K562 (cell line): Measurements from ENCODE around the gene BCKDHB. TPM values are rescaled to one million over a fixed set of nuclear protein-coding genes. Genes with fewer than 3 reads are reported as not detected.

Experiments
- DACH1 ChIP-seq: fragments of 450-650 bp; IDR thresholded peaks from 2 replicates; pipeline ENCODE4 v1.6.1; 2018; ENCODE audit not compliant: partially characterized antibody
- GABPA ChIP-seq: fragments of 200-800 bp; sonication (Bioruptor generic); conservative IDR thresholded peaks from 2 replicates; pipeline ENCODE4 v1.6.1; 2016; ENCODE audit warnings: low read depth, missing genetic modification characterization, missing compliant biosample characterization
- LCOR ChIP-seq: sonication (generic); formaldehyde crosslinking; IDR thresholded peaks from 2 replicates; pipeline ENCODE4 v1.8.0; 2022; ENCODE audit warnings: mild to moderate bottlenecking, missing genetic modification reagents
- NR2C2 ChIP-seq, 2 experiments: fragments of 200-800 bp in 1 of 2; sonication (Bioruptor generic) in 1 of 2; sonication (generic) in 1 of 2; formaldehyde crosslinking in 1 of 2; IDR thresholded peaks; 2 replicates each; pipeline versions ENCODE4 v1.6.1 to v1.8.0; 2016 to 2022; ENCODE audit warnings: mild to moderate bottlenecking in 1 of 2, missing compliant biosample characterization in 1 of 2, missing genetic modification characterization in 1 of 2, missing genetic modification reagents in 1 of 2
- PML ChIP-seq: IDR thresholded peaks from 2 replicates; pipeline ENCODE4 v1.6.1; 2012; ENCODE audit warnings: low read length, inconsistent platforms
- STAT5A ChIP-seq: IDR thresholded peaks from 2 replicates; pipeline ENCODE4 v1.6.1; 2012; ENCODE audit warnings: low read length, inconsistent platforms, borderline replicate concordance
- ZNF316 ChIP-seq: fragments of 450-650 bp; IDR thresholded peaks from 2 replicates; pipeline ENCODE4 v1.6.1; 2016
- polyA plus RNA-seq, 8 experiments: library from polyadenylated mRNA; depleted of rRNA in 4 of 8; stranded (reverse) in 5 of 8; unstranded in 3 of 8; fragments of >200 nt; fragmentation: Nextera tagmentation in 2 of 8; fragmentation: Illumina TruSeq in 1 of 8; extraction: Ambion mirVana in 2 of 8; extraction: Trizol in 1 of 8; gene quantifications; 2 replicates each; pipeline versions ENCODE4 v1.2.1 to v1.2.3, GENCODE V29; 2011 to 2014; ENCODE audit warnings: inconsistent platforms in 1 of 8, missing spikeins in 1 of 8
- total RNA-seq, 7 experiments: library from RNA; depleted of rRNA in 6 of 7; stranded (reverse); fragments of >200 nt in 6 of 7; fragmentation: Illumina TruSeq in 2 of 7; extraction: Trizol in 2 of 7; gene quantifications; 2 replicates each; pipeline versions ENCODE4 v1.2.1 to v1.2.3, GENCODE V29; 2011 to 2021; ENCODE audit warnings: low replicate concordance in 1 of 7
- TF ChIP-seq, protein P1 (sequence below): fragments of 450-650 bp; IDR thresholded peaks from 2 replicates; pipeline ENCODE4 v1.6.1; 2016; ENCODE audit warnings: mild to moderate bottlenecking, moderate library complexity
- TF ChIP-seq, protein P2 (sequence below): fragments of 450-650 bp; IDR thresholded peaks from 2 replicates; pipeline ENCODE4 v1.6.1; 2017; ENCODE audit warnings: antibody characterized with exemption, mild to moderate bottlenecking
- TF ChIP-seq, protein P3 (sequence below): fragments of 250-450 bp; sonication (Bioruptor Pico); IDR thresholded peaks from 2 replicates; pipeline ENCODE4 v1.8.0; 2021; ENCODE audit warnings: moderate library complexity, mild to moderate bottlenecking, inconsistent platforms

The BCKDHB gene
- total and polyA plus RNA-seq, 9 of the 15 experiments (the other 6 are each of a cell fraction or from before 2014, with no cell fraction given): 4.1 to 23.7 (median 7.5) TPM

DNA sequence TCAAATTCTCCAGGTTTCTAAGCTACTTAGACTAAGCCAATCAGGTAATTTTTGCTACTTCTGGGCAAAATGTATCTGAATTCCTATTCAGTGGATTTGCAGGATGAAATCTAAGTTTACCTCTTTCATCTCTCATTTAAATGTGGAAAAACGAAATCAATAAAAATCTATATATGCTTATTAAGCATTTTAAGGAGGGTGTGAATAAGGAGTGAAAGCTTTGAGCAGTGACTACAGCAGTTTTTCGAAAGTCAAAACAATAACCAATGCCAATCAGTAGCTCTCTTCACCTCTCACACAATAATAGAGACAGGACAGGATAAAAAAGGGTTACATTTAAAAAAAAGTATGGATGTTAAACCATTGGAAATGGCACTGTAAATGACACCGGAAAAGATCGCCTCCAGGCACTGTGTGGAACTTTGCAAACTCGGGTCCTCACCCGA, 476 bp upstream of the BCKDHB start (continued):
- TF ChIP-seq, protein P1, sequence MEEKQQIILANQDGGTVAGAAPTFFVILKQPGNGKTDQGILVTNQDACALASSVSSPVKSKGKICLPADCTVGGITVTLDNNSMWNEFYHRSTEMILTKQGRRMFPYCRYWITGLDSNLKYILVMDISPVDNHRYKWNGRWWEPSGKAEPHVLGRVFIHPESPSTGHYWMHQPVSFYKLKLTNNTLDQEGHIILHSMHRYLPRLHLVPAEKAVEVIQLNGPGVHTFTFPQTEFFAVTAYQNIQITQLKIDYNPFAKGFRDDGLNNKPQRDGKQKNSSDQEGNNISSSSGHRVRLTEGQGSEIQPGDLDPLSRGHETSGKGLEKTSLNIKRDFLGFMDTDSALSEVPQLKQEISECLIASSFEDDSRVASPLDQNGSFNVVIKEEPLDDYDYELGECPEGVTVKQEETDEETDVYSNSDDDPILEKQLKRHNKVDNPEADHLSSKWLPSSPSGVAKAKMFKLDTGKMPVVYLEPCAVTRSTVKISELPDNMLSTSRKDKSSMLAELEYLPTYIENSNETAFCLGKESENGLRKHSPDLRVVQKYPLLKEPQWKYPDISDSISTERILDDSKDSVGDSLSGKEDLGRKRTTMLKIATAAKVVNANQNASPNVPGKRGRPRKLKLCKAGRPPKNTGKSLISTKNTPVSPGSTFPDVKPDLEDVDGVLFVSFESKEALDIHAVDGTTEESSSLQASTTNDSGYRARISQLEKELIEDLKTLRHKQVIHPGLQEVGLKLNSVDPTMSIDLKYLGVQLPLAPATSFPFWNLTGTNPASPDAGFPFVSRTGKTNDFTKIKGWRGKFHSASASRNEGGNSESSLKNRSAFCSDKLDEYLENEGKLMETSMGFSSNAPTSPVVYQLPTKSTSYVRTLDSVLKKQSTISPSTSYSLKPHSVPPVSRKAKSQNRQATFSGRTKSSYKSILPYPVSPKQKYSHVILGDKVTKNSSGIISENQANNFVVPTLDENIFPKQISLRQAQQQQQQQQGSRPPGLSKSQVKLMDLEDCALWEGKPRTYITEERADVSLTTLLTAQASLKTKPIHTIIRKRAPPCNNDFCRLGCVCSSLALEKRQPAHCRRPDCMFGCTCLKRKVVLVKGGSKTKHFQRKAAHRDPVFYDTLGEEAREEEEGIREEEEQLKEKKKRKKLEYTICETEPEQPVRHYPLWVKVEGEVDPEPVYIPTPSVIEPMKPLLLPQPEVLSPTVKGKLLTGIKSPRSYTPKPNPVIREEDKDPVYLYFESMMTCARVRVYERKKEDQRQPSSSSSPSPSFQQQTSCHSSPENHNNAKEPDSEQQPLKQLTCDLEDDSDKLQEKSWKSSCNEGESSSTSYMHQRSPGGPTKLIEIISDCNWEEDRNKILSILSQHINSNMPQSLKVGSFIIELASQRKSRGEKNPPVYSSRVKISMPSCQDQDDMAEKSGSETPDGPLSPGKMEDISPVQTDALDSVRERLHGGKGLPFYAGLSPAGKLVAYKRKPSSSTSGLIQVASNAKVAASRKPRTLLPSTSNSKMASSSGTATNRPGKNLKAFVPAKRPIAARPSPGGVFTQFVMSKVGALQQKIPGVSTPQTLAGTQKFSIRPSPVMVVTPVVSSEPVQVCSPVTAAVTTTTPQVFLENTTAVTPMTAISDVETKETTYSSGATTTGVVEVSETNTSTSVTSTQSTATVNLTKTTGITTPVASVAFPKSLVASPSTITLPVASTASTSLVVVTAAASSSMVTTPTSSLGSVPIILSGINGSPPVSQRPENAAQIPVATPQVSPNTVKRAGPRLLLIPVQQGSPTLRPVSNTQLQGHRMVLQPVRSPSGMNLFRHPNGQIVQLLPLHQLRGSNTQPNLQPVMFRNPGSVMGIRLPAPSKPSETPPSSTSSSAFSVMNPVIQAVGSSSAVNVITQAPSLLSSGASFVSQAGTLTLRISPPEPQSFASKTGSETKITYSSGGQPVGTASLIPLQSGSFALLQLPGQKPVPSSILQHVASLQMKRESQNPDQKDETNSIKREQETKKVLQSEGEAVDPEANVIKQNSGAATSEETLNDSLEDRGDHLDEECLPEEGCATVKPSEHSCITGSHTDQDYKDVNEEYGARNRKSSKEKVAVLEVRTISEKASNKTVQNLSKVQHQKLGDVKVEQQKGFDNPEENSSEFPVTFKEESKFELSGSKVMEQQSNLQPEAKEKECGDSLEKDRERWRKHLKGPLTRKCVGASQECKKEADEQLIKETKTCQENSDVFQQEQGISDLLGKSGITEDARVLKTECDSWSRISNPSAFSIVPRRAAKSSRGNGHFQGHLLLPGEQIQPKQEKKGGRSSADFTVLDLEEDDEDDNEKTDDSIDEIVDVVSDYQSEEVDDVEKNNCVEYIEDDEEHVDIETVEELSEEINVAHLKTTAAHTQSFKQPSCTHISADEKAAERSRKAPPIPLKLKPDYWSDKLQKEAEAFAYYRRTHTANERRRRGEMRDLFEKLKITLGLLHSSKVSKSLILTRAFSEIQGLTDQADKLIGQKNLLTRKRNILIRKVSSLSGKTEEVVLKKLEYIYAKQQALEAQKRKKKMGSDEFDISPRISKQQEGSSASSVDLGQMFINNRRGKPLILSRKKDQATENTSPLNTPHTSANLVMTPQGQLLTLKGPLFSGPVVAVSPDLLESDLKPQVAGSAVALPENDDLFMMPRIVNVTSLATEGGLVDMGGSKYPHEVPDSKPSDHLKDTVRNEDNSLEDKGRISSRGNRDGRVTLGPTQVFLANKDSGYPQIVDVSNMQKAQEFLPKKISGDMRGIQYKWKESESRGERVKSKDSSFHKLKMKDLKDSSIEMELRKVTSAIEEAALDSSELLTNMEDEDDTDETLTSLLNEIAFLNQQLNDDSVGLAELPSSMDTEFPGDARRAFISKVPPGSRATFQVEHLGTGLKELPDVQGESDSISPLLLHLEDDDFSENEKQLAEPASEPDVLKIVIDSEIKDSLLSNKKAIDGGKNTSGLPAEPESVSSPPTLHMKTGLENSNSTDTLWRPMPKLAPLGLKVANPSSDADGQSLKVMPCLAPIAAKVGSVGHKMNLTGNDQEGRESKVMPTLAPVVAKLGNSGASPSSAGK: 0 out of 2 replicates have a peak, but pooled peaks have one; percentile 62
- TF ChIP-seq, protein P2, sequence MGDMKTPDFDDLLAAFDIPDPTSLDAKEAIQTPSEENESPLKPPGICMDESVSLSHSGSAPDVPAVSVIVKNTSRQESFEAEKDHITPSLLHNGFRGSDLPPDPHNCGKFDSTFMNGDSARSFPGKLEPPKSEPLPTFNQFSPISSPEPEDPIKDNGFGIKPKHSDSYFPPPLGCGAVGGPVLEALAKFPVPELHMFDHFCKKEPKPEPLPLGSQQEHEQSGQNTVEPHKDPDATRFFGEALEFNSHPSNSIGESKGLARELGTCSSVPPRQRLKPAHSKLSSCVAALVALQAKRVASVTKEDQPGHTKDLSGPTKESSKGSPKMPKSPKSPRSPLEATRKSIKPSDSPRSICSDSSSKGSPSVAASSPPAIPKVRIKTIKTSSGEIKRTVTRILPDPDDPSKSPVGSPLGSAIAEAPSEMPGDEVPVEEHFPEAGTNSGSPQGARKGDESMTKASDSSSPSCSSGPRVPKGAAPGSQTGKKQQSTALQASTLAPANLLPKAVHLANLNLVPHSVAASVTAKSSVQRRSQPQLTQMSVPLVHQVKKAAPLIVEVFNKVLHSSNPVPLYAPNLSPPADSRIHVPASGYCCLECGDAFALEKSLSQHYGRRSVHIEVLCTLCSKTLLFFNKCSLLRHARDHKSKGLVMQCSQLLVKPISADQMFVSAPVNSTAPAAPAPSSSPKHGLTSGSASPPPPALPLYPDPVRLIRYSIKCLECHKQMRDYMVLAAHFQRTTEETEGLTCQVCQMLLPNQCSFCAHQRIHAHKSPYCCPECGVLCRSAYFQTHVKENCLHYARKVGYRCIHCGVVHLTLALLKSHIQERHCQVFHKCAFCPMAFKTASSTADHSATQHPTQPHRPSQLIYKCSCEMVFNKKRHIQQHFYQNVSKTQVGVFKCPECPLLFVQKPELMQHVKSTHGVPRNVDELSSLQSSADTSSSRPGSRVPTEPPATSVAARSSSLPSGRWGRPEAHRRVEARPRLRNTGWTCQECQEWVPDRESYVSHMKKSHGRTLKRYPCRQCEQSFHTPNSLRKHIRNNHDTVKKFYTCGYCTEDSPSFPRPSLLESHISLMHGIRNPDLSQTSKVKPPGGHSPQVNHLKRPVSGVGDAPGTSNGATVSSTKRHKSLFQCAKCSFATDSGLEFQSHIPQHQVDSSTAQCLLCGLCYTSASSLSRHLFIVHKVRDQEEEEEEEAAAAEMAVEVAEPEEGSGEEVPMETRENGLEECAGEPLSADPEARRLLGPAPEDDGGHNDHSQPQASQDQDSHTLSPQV: peak; percentile 20; the same call in 1 of the 2 replicates
- no peak for TF ChIP-seq DACH1
- no peak for TF ChIP-seq LCOR (CRISPR knock-in tag)
- TF ChIP-seq, protein P3, sequence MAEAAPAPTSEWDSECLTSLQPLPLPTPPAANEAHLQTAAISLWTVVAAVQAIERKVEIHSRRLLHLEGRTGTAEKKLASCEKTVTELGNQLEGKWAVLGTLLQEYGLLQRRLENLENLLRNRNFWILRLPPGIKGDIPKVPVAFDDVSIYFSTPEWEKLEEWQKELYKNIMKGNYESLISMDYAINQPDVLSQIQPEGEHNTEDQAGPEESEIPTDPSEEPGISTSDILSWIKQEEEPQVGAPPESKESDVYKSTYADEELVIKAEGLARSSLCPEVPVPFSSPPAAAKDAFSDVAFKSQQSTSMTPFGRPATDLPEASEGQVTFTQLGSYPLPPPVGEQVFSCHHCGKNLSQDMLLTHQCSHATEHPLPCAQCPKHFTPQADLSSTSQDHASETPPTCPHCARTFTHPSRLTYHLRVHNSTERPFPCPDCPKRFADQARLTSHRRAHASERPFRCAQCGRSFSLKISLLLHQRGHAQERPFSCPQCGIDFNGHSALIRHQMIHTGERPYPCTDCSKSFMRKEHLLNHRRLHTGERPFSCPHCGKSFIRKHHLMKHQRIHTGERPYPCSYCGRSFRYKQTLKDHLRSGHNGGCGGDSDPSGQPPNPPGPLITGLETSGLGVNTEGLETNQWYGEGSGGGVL (CRISPR knock-in tag): no peak
- TF ChIP-seq ZNF316: peak; percentile 97
- TF ChIP-seq NR2C2 (CRISPR knock-in tag; IDR thresholded peaks at IDR 0.05): no peak
- peak; percentile 82 for TF ChIP-seq NR2C2 (tag; IDR thresholded peaks at IDR 0.05)
- TF ChIP-seq PML: peak; percentile 27; the same call in 1 of the 2 replicates
- TF ChIP-seq STAT5A: no peak
- peak; percentile 61; the same call in 1 of the 2 replicates for TF ChIP-seq GABPA
